Gastroesophageal sphincter (tissue), 3 donors: ENCODE data around the gene ELL.

Experiments
- CTCF ChIP-seq, 4 experiments: fragments of 200-600 bp in 2 of 4; fragments of 450-650 bp in 2 of 4; sonication (generic) in 1 of 4; IDR thresholded peaks; one replicate each; pipeline ENCODE4 v1.5.1; 2017 to 2019; ENCODE audit warnings: antibody characterized with exemption in 4 of 4, mild to moderate bottlenecking in 2 of 4, moderate library complexity in 2 of 4
- EP300 ChIP-seq: sonication (generic); formaldehyde crosslinking; IDR thresholded peaks from one replicate; pipeline ENCODE4 v1.6.1; 2017; ENCODE audit warnings: antibody characterized with exemption, mild to moderate bottlenecking
- POLR2A ChIP-seq, 2 donors: fragments of 450-650 bp; IDR thresholded peaks; one replicate each; pipeline ENCODE4 v1.6.1; 2017; ENCODE audit warnings: antibody characterized with exemption in 2 of 2, mild to moderate bottlenecking in 2 of 2, moderate library complexity in 1 of 2

DNA sequence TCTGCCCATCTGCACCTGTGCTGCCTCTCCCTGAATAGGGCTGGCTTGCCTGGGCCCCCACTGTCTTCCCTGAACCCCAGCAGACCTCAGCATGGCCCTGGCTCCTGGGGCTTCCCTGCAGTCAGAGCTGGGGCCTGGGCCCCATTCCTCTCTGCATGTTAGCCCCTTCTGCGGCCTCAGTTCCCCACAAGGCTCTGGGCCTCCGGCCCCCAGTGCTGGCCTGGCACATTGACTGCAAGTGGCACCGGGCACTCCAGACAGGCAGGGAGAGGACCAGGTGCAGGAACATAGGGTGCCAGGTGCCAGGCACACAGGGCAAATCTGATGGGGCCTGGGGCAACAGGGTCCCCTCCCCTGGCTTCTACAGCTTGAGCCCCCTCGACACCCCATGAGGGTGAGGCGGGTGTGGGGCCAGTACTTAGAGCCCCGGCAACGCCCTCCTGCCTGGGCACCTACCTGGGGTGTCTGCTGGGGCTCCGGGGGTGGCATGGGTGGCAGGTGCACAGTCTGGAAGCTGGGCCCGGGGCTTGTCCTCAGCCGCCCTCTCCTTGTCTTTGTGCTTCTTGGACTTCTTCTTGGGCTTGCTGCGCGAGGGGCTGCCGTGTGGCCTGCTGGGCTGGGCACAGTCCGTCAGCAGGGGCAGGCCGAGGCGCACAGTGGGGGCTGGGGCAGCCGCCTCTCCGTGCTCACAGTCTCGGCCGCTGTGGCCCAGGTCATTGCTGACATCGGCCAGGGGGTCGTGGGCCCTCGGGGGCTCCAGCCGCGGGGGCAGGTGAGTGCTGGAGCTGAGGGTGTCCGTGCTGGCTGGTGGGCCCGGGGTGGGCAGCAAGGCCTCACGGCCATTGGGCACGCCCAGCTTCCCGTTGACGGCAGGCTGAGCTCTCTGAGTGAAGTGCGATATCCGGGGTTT is 71.6 kb downstream of the ELL start:
- TF ChIP-seq POLR2A (IDR thresholded peaks at IDR 0.05) (no peak), CTCF (IDR thresholded peaks at IDR 0.05) (no peak), EP300 (no peak)
